Calu3 (cell line): Measurements from ENCODE around the gene GLCE. TPM values are rescaled to one million over a fixed set of nuclear protein-coding genes. Genes with fewer than 3 reads are reported as not detected.

Source experiments
- BruUV-seq: library from RNA; stranded (reverse); fragments of 400-500 nt; replicated peaks from 2 replicates; lab custom pipeline; 2021; lab: Mats Ljungman, UMichigan
- CTCF ChIA-PET: fragments of 300-600 bp; sonication (Branson Sonifier 250); formaldehyde crosslinking; loops from one replicate; lab custom pipeline; 2022; ENCODE audit warnings: antibody characterized with exemption; lab: Charles Lee
- DNase-seq: peaks from one replicate; pipeline ENCODE4 v3.0.0; 2022
- H3K27ac Mint-ChIP-seq: one replicate; pipeline ENCODE4 v1.8.0; 2022; ENCODE audit warnings: mixed read lengths; ENCODE audit not compliant: unreplicated experiment
- H3K27me3 Mint-ChIP-seq: one replicate; pipeline ENCODE4 v1.8.0; 2022; ENCODE audit warnings: mixed read lengths; ENCODE audit not compliant: unreplicated experiment
- H3K36me3 Mint-ChIP-seq: one replicate; pipeline ENCODE4 v1.8.0; 2022; ENCODE audit warnings: mild to moderate bottlenecking, moderate library complexity, mixed read lengths; ENCODE audit not compliant: insufficient read depth, unreplicated experiment
- H3K4me1 Mint-ChIP-seq: one replicate; pipeline ENCODE4 v1.8.0; 2022; ENCODE audit warnings: mild to moderate bottlenecking, low read depth, mixed read lengths; ENCODE audit not compliant: unreplicated experiment
- H3K4me3 Mint-ChIP-seq: one replicate; pipeline ENCODE4 v1.8.0; 2022; ENCODE audit warnings: mild to moderate bottlenecking, low read depth, moderate library complexity, mixed read lengths; ENCODE audit not compliant: unreplicated experiment
- H3K9me3 Mint-ChIP-seq: one replicate; pipeline ENCODE4 v1.8.0; 2022; ENCODE audit warnings: low read depth, mixed read lengths; ENCODE audit not compliant: unreplicated experiment
- CTCF ChIP-seq: fragments of 200-600 bp; IDR thresholded peaks from one replicate; pipeline ENCODE4 v1.8.0; 2022; ENCODE audit warnings: antibody characterized with exemption; ENCODE audit not compliant: unreplicated experiment
- intact Hi-C: fragments of 100-400 bp; cut with micrococcal nuclease; formaldehyde crosslinking; loops from one replicate; pipeline ENCODE4 v1.10.0; 2022; ENCODE audit not compliant: unreplicated experiment
- total RNA-seq: library from RNA; stranded (reverse); gene quantifications from 2 replicates; pipeline ENCODE4 v1.2.3, GENCODE V29; 2022

Gene GLCE
- total RNA-seq, 1 experiment from 2014 or later = 22.4 TPM

GRCh38 chr15:69185216-69185615 lies 24.8 kb downstream of the GLCE start:
- CTCF ChIA-PET = no interaction called here
- no peak overlapping the region for H3K4me3 Mint-ChIP-seq
- DNase-seq = no peak
- H3K4me1 Mint-ChIP-seq = no peaks in the 10 kb centered on the region
- TF ChIP-seq CTCF = no peak
- intact Hi-C loops = no loop called here
- H3K27ac Mint-ChIP-seq = no peak overlapping the region
- no peaks in the 10 kb centered on the region for H3K27me3 Mint-ChIP-seq
- no peaks in the 10 kb centered on the region for H3K36me3 Mint-ChIP-seq
- no TSS peak for BruUV-seq
- H3K9me3 Mint-ChIP-seq = no peaks in the 10 kb centered on the region

GRCh38 chr15:69185706-69186105 lies 25.3 kb downstream of the GLCE start:
- Mint-ChIP-seq H3K9me3 (no peaks in the 10 kb centered on the region), H3K36me3 (no peaks in the 10 kb centered on the region), H3K4me1 (no peaks in the 10 kb centered on the region), H3K27ac (no peak overlapping the region), H3K4me3 (no peak overlapping the region), H3K27me3 (no peaks in the 10 kb centered on the region)
- CTCF ChIA-PET = no interaction called here
- TF ChIP-seq CTCF = no peak
- intact Hi-C loops = no loop called here
- DNase-seq = no peak
- BruUV-seq = no TSS peak

GRCh38 chr15:69189157-69189556 lies 28.7 kb downstream of the GLCE start:
- intact Hi-C loops = no loop called here
- H3K4me3 Mint-ChIP-seq = no peak overlapping the region
- DNase-seq = no peak
- no peaks in the 10 kb centered on the region for H3K9me3 Mint-ChIP-seq
- CTCF ChIA-PET = no interaction called here
- no TSS peak for BruUV-seq
- TF ChIP-seq CTCF = no peak
- no peaks in the 10 kb centered on the region for H3K4me1 Mint-ChIP-seq
- no peak overlapping the region for H3K27ac Mint-ChIP-seq
- no peaks in the 10 kb centered on the region for H3K36me3 Mint-ChIP-seq
- no peaks in the 10 kb centered on the region for H3K27me3 Mint-ChIP-seq

GRCh38 chr15:69190091-69190490 lies 29.7 kb downstream of the GLCE start:
- no peak for TF ChIP-seq CTCF
- no TSS peak for BruUV-seq
- CTCF ChIA-PET = no interaction called here
- Mint-ChIP-seq H3K4me1 (no peaks in the 10 kb centered on the region), H3K36me3 (no peaks in the 10 kb centered on the region), H3K4me3 (no peak overlapping the region), H3K27ac (no peak overlapping the region), H3K27me3 (no peaks in the 10 kb centered on the region), H3K9me3 (no peaks in the 10 kb centered on the region)
- DNase-seq = no peak
- intact Hi-C loops = no loop called here
